Smooth muscle cell (in vitro differentiated cells): ENCODE measurements around the gene MDP1. TPM values are rescaled to one million over a fixed set of nuclear protein-coding genes. Genes with fewer than 3 reads are reported as not detected.

Experiments used
- DNase-seq: peaks from one replicate; lab custom pipeline; 2025; ENCODE audit not compliant: unreplicated experiment; lab: John Stamatoyannopoulos, UW
- H2AFZ ChIP-seq: fragments of 200-600 bp; sonication (generic); 2 replicates; pipeline ENCODE4 v1.6.0; 2016; ENCODE audit warnings: antibody characterized with exemption, low read depth, mild to moderate bottlenecking
- H3F3A ChIP-seq: fragments of 200-600 bp; sonication (generic); 2 replicates; pipeline ENCODE4 v1.6.0; 2017; ENCODE audit warnings: antibody characterized with exemption, low read depth
- H3K27ac ChIP-seq: fragments of 200-600 bp; sonication (generic); 2 replicates; pipeline ENCODE4 v1.5.1; 2016; ENCODE audit warnings: low read depth, mild to moderate bottlenecking
- H3K27me3 ChIP-seq: fragments of 200-600 bp; sonication (generic); 2 replicates; pipeline ENCODE4 v1.6.1; 2016; ENCODE audit warnings: low read depth, mild to moderate bottlenecking
- H3K36me3 ChIP-seq: fragments of 200-600 bp; sonication (generic); 2 replicates; pipeline ENCODE4 v1.5.1; 2016; ENCODE audit warnings: low read depth
- H3K4me1 ChIP-seq: fragments of 200-600 bp; sonication (generic); 2 replicates; pipeline ENCODE4 v1.5.1; 2016; ENCODE audit warnings: low read depth
- H3K4me2 ChIP-seq: fragments of 200-600 bp; sonication (generic); 2 replicates; pipeline ENCODE4 v1.6.0; 2016; ENCODE audit warnings: mild to moderate bottlenecking
- H3K4me3 ChIP-seq: fragments of 200-600 bp; sonication (generic); 2 replicates; pipeline ENCODE4 v1.5.1; 2016; ENCODE audit warnings: mild to moderate bottlenecking
- H3K79me2 ChIP-seq: fragments of 200-600 bp; sonication (generic); 2 replicates; pipeline ENCODE4 v1.6.0; 2016; ENCODE audit warnings: low read depth, mild to moderate bottlenecking
- H3K9ac ChIP-seq: fragments of 200-600 bp; sonication (generic); 2 replicates; pipeline ENCODE4 v1.6.0; 2016; ENCODE audit warnings: low read depth
- H3K9me3 ChIP-seq: fragments of 200-600 bp; sonication (generic); replicated peaks from 2 replicates; pipeline ENCODE4 v1.5.1; 2016; ENCODE audit warnings: low read depth
- H4K20me1 ChIP-seq: fragments of 200-600 bp; sonication (generic); 2 replicates; pipeline ENCODE4 v1.6.0; 2016; ENCODE audit warnings: low read depth
- CTCF ChIP-seq: fragments of 200-600 bp; sonication (generic); IDR thresholded peaks from 2 replicates; pipeline ENCODE4 v1.5.1; 2017; ENCODE audit warnings: borderline replicate concordance, mild to moderate bottlenecking, antibody characterized with exemption; ENCODE audit not compliant: insufficient read depth, poor library complexity, severe bottlenecking
- WGBS: methylation state at CpG from one replicate; pipeline ENCODE4 v1.1.7; 2016; ENCODE audit warnings: low lambda C conversion rate; 5-methylcytosine and 5-hydroxymethylcytosine counted together
- polyA plus RNA-seq: library from polyadenylated mRNA; unstranded; fragments of >200 nt; fragmentation: Nextera tagmentation; extraction: Ambion mirVana; gene quantifications from 2 replicates; pipeline ENCODE4 v1.2.1, GENCODE V29; 2016
- total RNA-seq: library from RNA; depleted of rRNA; stranded (reverse); fragments of >200 nt; gene quantifications from 2 replicates; pipeline ENCODE4 v1.2.3, GENCODE V29; 2014

Gene MDP1
- total and polyA plus RNA-seq, 2 experiments from 2014 or later, result 31.0 to 42.3 TPM

DNA sequence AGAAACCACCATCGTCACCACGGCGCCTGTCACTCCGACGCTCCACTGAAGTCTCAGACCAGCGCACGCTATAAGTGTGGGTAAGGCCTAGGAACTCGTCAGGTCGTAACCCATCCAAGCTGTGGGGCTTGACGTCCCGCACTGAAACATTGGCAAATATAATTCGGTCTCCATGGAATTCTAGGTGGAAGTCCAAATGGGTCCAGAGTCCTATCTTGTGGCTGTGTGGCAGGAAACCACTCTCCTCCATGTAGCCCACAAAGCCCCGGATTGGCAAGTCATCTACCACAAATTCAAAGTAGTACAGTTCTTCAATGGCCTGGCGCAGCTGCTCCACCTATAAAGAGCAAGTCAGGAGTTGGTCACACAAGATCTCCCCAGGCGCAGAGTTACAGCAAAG is 22.9 kb downstream of the MDP1 start:
- H3K9ac ChIP-seq, result no peak overlapping the region
- H3K4me1 ChIP-seq, result peaks cover 15% of the 10 kb centered on the region
- no peak overlapping the region for H3K27ac ChIP-seq
- H2AFZ ChIP-seq, result no peak overlapping the region
- H3K36me3 ChIP-seq, result no peaks in the 10 kb centered on the region
- TF ChIP-seq CTCF, result no peak
- no peak overlapping the region for H3K4me2 ChIP-seq
- no peak for DNase-seq
- H3K27me3 ChIP-seq, result no peaks in the 10 kb centered on the region
- peaks cover 38% of the 10 kb centered on the region for H3K79me2 ChIP-seq
- peaks cover 10% of the 10 kb centered on the region for H3F3A ChIP-seq
- H4K20me1 ChIP-seq, result no peaks in the 10 kb centered on the region
- WGBS, result 99% methylated on average over 15 of the region's 15 CpGs
- H3K4me3 ChIP-seq, result no peak overlapping the region
- no peaks in the 10 kb centered on the region for H3K9me3 ChIP-seq

DNA sequence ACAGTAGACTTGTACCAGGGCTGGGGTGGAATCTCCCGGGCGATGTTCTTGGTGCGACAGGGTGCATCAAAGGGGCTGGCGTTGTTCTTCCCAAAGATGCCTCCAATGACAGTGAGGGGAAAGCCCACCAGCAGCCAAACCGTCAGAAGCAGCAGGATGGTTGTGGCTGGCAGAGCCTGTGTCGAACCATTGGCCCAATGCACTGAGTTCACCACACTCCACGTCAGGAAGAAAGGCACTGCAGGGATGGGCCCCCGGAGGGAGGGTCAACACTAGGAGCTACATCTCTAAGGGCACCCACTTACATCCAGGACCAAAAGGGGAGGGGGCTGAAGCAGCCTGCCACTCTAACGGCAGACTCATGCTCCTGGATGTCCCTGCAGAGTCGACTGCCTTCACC is 25.4 kb downstream of the MDP1 start:
- H3K27ac ChIP-seq, result no peak overlapping the region
- H3F3A ChIP-seq, result peaks cover 10% of the 10 kb centered on the region
- no peak overlapping the region for H3K4me3 ChIP-seq
- H3K36me3 ChIP-seq, result no peaks in the 10 kb centered on the region
- no peak for DNase-seq
- H3K27me3 ChIP-seq, result no peaks in the 10 kb centered on the region
- H2AFZ ChIP-seq, result no peak overlapping the region
- no peaks in the 10 kb centered on the region for H3K9me3 ChIP-seq
- WGBS, result 97% methylated on average over 10 of the region's 10 CpGs
- no peaks in the 10 kb centered on the region for H4K20me1 ChIP-seq
- TF ChIP-seq CTCF, result no peak
- peaks cover 30% of the 10 kb centered on the region for H3K79me2 ChIP-seq
- H3K9ac ChIP-seq, result no peak overlapping the region
- H3K4me2 ChIP-seq, result no peak overlapping the region
- H3K4me1 ChIP-seq, result peaks cover 11% of the 10 kb centered on the region

DNA sequence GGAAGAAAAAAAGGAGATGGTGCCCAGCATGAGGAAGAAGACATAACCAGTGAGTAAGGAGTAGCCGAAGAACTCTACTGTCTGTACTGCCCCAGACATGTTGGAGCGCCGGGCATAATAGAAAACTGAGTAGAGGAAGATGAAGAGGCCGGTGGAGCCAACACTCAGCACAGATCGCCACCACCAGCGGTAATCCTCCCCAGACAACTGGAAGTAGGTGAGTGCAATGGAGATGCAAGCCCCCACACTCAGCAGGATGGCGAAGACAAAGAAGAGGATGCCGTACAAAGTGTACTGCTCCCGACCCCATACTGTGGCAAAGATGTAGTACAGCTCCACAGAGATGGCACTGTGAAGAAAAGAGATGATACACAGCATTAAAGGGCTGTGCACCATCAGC is 26.4 kb downstream of the MDP1 start:
- peak overlapping the region; percentile 85 for H3K4me2 ChIP-seq
- WGBS, result 96% methylated on average over 9 of the region's 9 CpGs
- H3K4me1 ChIP-seq, result peaks cover 11% of the 10 kb centered on the region
- DNase-seq, result no peak
- peak overlapping the region; percentile 78 for H3K27ac ChIP-seq
- H3F3A ChIP-seq, result peaks cover 10% of the 10 kb centered on the region
- no peak overlapping the region for H2AFZ ChIP-seq
- H3K27me3 ChIP-seq, result no peaks in the 10 kb centered on the region
- peaks cover 24% of the 10 kb centered on the region for H3K79me2 ChIP-seq
- H3K9me3 ChIP-seq, result no peaks in the 10 kb centered on the region
- H4K20me1 ChIP-seq, result no peaks in the 10 kb centered on the region
- H3K36me3 ChIP-seq, result no peaks in the 10 kb centered on the region
- H3K4me3 ChIP-seq, result no peak overlapping the region
- no peak overlapping the region for H3K9ac ChIP-seq
- no peak for TF ChIP-seq CTCF

DNA sequence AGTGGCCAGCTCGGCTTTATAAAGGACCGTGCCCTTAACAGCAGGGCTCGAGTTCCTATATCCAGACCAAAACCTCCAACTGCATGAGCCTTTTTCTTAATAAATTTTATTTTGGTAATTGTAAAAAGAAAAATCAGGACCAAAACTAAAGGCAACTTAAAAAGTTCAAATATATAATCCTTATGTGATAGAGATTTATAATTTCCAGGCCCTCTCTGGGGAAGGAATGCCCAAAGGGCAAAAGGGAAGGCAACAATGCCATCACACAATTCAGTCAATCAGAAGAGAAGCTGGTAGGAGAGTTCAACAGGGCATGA is 26.8 kb downstream of the MDP1 start:
- Histone ChIP-seq H3K4me2 (peak overlapping the region; percentile 85), H3K36me3 (no peaks in the 10 kb centered on the region), H3K4me1 (peaks cover 11% of the 10 kb centered on the region), H3K4me3 (peak overlapping the region; percentile 58), H3K9me3 (no peaks in the 10 kb centered on the region), H3K27ac (peak overlapping the region; percentile 78), H3K27me3 (no peaks in the 10 kb centered on the region), H2AFZ (no peak overlapping the region), H3K79me2 (peaks cover 22% of the 10 kb centered on the region), H4K20me1 (no peaks in the 10 kb centered on the region), H3F3A (peaks cover 10% of the 10 kb centered on the region), H3K9ac (peak overlapping the region; percentile 54)
- DNase-seq, result no peak
- 5% methylated on average over 3 of the region's 3 CpGs for WGBS
- TF ChIP-seq CTCF, result no peak
